CD4-positive, alpha-beta T cell treated with Interleukin-4 for 1 hour (primary cell): ENCODE measurements around the gene REEP3.
A peak's percentile ranks its signal among the peaks of the same experiment; 100 is the strongest.
"Not testable (repeated sequence)": the region's sequence is repeated elsewhere in the genome, so short reads cannot be mapped to it uniquely, and the experiment has no call there.

Experiments
- DNase-seq, 2 donors: peaks; one replicate each; pipeline ENCODE4 v3.0.0-alpha.2; 2020 to 2022

REEP3 gene

GRCh38 chr10:63553473-63553872 is 32.3 kb downstream of the REEP3 start:
- no peak for DNase-seq

DNA sequence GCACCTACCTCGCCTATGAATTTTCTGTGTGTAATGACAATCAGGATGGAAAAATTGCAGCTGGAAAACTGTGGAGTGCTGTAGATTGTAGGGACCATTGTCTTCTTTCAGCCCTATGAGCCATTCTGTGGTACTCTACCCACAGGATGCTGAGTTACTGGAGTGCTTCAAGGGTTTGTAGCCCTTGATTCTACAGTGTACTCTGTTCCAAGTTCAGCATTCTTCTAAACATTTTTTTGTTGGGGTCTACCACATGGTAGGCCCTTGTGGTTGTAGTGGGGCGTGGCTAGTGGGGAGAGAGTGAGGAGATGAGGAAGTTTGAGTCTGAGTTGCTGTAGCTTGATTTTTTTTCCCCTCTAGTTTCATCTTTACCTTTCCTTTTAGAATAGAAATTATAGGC is 33.5 kb downstream of the REEP3 start:
- DNase-seq: peak; percentile 31 to 45

GRCh38 chr10:63555330-63555729 is 34.1 kb downstream of the REEP3 start:
- no peak for DNase-seq

GRCh38 chr10:63558132-63558784 is 37.1 kb downstream of the REEP3 start:
- no peak for DNase-seq

DNA sequence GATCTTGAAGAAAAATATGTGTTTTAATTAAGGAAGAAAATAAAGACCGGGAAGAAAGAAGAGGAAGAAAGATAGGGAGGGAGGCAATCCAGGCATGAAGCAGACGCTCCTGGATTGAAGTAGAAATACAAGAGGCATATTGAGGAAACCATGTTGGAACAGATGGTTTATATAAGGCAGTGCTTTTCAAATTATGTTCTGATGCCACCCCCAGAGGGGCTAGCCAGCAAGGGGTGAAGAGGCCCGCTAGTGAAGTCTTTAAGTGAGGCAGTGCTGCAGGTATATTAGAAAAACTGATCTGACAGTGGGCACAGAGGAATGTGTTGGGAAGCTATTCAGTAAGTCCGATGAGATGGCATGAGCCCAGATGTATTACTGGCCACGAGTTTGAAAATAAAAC is 40.1 kb downstream of the REEP3 start:
- DNase-seq: no peak

GRCh38 chr10:63562391-63562790 is 41.2 kb downstream of the REEP3 start:
- DNase-seq: no peak

DNA sequence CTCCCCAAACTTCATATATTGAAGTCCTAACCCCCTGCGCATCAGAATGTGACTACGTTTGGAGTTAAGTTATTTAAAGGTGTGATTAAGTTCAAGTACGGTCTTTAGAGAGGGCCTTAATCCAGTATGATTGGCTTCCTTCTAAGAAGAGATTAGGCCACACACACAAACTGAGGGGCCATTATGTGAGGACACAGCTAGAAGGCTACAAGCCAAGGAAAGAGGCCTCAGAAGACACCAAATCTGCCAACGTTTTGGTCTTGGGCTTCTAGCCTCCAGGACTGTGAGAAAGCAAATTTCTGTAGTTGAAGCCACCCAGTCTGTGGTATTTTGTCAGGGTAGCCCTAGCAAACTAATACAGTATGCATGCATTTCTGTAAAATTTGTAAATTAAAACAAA is 41.7 kb downstream of the REEP3 start:
- DNase-seq: no peak

GRCh38 chr10:63563623-63564022 is 42.4 kb downstream of the REEP3 start:
- DNase-seq: peak in 1 of 2 donors; percentile 19

DNA sequence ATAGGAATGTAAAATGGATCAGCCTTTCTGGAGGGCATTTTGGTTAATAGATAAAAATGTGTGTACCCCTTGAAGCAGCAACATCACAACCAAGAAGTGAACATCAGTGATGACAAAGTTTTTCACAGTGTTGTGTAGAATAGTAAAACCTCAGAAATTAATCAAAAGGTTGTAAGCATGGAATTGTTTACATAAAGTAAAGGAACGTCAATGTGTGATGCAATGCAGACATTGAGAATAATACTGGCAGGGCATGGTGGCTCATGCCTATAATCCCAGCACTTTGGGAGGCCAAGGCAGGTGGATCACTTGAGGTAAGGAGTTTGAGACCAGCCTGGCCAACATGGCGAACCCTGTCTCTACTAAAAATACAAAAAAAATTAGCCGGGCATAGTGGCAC is 43.5 kb downstream of the REEP3 start:
- DNase-seq: not testable (repeated sequence)

DNA sequence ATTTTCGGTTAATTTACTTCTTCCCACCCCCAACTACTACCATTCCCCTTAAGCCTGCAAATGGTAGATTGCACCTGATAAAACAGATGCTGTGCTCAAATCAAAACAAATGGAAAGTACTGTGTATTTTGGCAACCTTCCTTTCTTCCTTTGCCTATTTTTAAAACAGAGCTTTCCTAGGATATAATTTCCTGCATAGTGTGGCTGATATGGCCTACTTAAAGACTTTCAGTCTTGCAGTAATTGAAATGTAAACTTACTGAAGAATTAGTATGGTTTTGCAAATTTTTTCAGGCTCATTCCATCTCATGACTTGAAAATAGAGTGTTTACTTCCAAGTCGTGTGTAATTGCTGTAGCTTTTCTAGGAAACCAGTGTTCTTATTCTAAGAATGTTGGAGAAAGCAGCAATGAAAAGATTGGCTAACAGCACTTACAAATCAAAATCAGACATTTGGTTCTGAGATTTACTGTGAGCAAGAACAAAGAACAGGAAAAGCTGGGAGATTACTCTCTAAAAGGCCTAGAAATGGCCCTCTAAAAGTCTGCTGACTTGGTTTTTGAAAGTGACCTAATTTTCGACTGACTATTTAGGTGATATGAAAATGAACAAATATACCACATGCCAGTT is 52.0 kb downstream of the REEP3 start:
- DNase-seq: peak in 1 of 2 donors; percentile 28

GRCh38 chr10:63574011-63574410 is 52.8 kb downstream of the REEP3 start:
- no peak for DNase-seq

DNA sequence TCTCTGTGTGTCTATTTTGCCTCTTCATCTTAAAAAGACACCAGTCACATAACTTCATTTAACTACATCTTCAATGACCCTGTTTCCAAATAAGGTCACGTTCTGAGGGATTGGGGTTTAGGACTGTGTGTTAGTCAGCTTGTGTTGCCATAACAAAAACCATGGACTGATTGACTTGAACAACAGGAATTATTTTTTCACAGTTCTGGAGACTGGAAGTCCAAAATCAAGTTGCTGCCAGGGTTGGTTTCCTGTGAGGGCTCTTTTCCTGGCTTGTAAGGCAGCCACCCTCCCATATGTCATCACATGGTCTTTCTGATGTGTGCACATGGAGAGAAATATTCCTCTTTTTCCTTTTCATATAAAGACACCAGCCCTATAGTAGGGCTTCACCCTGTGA is 55.3 kb downstream of the REEP3 start:
- no peak for DNase-seq

DNA sequence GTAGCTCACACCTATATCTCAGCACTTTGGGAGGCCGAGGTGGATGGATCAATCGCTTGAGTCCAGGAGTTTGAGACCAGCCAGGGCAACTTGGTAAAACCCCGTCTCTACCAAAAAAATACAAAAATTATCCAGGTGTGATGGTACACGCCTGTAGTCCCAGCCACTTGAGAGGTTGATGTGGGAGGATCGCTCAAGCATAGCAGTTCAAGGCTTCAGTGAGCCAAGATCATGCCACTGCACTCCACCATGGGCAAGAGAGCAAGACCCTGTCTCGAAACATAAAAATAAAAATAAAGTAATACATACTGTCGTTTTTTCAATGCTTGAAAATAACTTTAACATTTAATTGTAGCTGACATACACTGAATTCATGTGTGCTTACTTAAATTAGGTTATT is 57.3 kb downstream of the REEP3 start:
- no peak for DNase-seq

- no peak for DNase-seq
Observed at GRCh38 chr10:63579371-63580014, 58.3 kb downstream of the REEP3 start.

DNA sequence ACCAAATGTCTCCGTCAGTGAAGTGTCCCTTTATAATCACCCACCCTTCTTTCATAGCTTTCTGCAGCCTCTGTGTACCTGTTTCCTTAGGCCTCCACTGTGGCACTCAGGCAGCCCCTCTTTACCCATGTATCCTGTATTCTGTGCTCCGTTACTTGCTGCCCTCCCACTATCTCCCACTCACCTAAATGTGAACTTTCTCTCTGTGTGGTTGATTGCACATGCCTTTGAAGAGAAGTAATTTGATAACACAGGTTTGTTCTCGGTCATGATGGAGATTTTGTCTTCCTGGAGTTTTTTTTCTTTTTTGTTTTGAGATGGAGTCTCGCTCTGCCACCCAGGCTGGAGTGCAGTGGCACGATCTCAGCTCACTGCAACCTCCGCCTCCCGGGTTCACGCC is 61.5 kb downstream of the REEP3 start:
- DNase-seq: no peak

DNA sequence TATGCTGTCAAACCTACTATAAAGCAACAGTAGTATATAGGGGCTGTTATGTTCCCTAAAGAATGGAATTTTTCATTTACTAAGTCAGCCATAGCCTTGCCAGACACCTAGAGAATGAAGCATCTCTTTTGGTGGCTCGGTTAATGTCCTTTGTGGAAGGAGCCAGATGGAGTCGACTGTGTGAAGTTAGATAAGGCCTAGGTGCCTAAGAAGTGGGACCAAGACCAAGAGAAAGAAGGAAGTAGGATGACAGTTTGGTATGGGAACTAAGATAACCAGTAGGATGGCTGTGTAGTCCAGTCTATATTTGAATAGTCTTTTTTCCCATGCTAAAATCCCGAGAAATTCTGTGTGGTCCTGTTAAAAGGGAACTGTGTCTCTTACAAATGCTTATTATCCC is 62.2 kb downstream of the REEP3 start:
- DNase-seq: no peak

DNA sequence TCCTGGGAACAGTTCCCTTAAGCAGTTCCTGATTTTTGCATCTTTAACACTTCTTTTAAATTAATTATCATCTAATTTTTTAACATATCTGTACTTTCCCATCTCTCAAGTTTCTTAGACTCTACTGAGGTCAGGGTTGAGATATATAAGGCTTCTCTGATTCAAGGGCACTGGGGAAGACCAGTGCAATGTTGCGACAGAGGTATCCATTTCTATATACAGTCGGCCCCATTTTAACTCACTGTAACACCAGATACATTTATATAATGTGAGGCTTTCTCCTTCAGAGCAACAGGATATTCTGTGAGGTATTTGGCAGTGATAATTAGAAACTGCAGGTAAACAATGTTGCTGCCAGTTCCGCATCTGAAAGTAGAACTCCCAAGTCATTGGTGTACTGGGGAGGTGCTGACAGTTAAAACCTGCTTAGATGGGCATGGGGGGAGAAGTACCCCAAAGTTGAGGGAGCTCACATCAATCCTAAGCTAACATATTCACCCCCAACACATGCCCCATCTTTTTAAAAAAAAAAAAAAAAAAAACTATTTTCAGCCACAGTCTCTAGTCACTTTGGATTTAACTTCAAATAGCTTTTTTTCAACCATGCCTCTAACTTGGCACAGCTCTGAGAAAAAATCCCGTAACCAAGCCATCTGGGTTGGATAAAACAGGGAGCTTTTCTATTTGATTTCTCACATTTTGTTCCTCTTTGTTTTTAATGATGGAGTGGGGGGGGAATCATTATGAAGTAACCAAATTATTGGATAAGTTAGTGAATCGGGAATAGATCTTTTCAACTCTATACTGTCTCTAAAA is 62.9 kb downstream of the REEP3 start:
- DNase-seq: no peak

GRCh38 chr10:63584725-63585035 is 63.5 kb downstream of the REEP3 start:
- no peak for DNase-seq

GRCh38 chr10:63585041-63585440 is 63.8 kb downstream of the REEP3 start:
- no peak for DNase-seq

GRCh38 chr10:63586043-63586442 is 64.8 kb downstream of the REEP3 start:
- DNase-seq: no peak

DNA sequence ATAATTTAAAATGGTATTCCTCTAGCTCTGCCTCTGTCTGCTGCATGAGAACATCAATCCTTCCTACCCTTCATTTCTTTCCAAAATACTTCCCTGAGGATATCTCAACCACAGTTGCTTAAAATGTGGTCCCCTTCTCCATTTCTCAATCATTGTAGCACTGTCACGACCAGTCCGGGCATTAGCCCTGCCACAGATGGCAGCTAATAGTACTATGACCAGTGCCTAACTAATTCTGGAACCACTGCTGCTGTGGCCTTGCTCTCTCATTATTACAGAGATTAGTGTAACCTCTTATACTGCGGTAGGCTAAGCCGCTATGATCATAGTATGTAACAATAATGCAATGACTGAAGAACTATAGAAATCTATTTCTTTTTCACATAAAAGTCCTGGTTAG is 66.0 kb downstream of the REEP3 start:
- no peak for DNase-seq

- DNase-seq: no peak
Observed at GRCh38 chr10:63588436-63589167, 67.4 kb downstream of the REEP3 start.
